GM13976 (cell line): ENCODE results near the gene COG7.
"Not testable (repeated sequence)": the region's sequence is repeated elsewhere in the genome, so short reads cannot be mapped to it uniquely, and the experiment has no call there.

Source experiments
- DNase-seq: peaks from one replicate; pipeline ENCODE4 v3.0.0; 2012; ENCODE audit warnings: low spot score
- in situ Hi-C: fragments of 300-500 bp; cut with MboI; formaldehyde crosslinking; loops from one replicate; pipeline ENCODE4 v1.12.0; 2022; ENCODE audit warnings: low sequenced_read_pairs, mixed read lengths, inconsistent platforms; ENCODE audit not compliant: unreplicated experiment
- TF ChIP-seq, protein P1 (sequence below): IDR thresholded peaks from 2 replicates; pipeline ENCODE4 v1.5.1; 2012; ENCODE audit warnings: borderline replicate concordance, mild to moderate bottlenecking; ENCODE audit not compliant: insufficient read depth; ENCODE audit errors: extremely low read depth, missing control alignments, control extremely low read depth

Gene COG7

GRCh38 chr16:23486480-23486879 lies 33.5 kb upstream of the COG7 start:
- TF ChIP-seq, protein P1, sequence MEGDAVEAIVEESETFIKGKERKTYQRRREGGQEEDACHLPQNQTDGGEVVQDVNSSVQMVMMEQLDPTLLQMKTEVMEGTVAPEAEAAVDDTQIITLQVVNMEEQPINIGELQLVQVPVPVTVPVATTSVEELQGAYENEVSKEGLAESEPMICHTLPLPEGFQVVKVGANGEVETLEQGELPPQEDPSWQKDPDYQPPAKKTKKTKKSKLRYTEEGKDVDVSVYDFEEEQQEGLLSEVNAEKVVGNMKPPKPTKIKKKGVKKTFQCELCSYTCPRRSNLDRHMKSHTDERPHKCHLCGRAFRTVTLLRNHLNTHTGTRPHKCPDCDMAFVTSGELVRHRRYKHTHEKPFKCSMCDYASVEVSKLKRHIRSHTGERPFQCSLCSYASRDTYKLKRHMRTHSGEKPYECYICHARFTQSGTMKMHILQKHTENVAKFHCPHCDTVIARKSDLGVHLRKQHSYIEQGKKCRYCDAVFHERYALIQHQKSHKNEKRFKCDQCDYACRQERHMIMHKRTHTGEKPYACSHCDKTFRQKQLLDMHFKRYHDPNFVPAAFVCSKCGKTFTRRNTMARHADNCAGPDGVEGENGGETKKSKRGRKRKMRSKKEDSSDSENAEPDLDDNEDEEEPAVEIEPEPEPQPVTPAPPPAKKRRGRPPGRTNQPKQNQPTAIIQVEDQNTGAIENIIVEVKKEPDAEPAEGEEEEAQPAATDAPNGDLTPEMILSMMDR: no peak
- DNase-seq: no peak
- in situ Hi-C loops: no loop called here

DNA sequence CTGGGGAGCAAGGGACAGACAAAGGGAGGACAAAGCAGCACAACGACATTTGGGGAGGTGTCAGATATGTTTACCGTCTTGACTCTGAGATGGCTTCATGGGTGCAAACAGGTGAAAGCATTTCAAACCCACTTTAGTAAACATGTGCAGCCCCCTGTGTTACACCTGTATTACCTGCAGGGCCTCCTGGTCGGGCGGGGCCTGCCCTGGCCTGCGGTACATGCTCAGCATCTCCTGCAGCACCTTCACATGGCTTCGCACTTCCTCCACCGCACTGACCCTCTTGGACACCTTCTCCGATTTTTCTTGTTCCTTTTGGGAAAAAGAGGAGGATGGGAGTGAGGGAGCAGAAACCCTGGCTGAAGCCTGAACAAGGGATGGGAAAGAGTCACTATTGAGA lies 32.9 kb upstream of the COG7 start:
- in situ Hi-C loops: no loop called here
- no peak for DNase-seq
- TF ChIP-seq, protein P1: no peak

DNA sequence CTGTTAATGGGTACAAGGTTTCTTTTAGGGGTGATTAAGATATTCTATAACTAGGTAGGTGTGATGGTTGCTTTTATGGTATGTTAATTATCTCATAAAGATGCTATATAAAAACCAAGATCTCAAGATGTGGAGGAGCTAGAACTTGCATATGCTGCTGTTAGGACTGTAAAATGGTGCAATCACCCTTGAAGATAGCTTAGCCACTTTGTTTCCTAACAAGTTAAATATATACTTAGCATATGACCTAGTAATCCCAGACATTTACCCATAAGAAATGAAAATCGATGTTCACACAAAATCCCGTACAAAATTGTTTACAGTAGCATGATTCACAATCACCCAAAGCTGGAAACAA lies 32.2 kb upstream of the COG7 start:
- no peak for DNase-seq
- TF ChIP-seq, protein P1: no peak
- in situ Hi-C loops: no loop called here

- TF ChIP-seq, protein P1: no peak
- no peak for DNase-seq
- in situ Hi-C loops: no loop called here
These were observed 31.7 kb upstream of the COG7 start for GRCh38 chr16:23484510-23485256.

GRCh38 chr16:23483492-23483891 lies 30.5 kb upstream of the COG7 start:
- in situ Hi-C loops, DNase-seq: not testable (repeated sequence)

DNA sequence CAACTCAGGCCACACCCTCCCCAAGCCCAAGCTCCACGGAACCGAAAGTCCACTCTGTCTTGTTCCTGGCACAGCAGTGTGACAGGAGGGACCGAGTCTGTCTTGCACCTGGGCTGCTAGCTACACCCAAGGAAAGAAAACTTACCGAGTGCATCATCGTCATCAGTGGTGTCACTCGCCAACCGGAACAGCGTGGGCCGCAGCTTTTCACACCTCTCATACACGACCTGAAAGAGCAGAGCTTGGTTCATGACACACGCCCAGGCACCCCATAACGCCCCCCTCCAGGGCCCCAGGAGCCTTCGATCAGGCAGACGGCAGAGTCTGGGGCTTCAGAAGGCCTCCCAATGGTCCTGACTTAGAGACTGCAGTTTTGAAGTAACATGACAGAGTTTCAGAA lies 29.8 kb upstream of the COG7 start:
- in situ Hi-C loops: no loop called here
- TF ChIP-seq, protein P1: no peak
- no peak for DNase-seq

- TF ChIP-seq, protein P1: no peak
- DNase-seq: no peak
- in situ Hi-C loops: no loop called here
These were observed 27.3 kb upstream of the COG7 start for GRCh38 chr16:23480257-23480656.
